HG02759 (cell line): Measurements from ENCODE around the gene MKLN1.
"Not testable (repeated sequence)": the region's sequence is repeated elsewhere in the genome, so short reads cannot be mapped to it uniquely, and the experiment has no call there.

Source experiments
- ATAC-seq: cut with Tn5 transposase; IDR thresholded peaks from one replicate; pipeline ENCODE4 v1.9.1; 2021; ENCODE audit warnings: mild to moderate bottlenecking, moderate library complexity; ENCODE audit not compliant: unreplicated experiment

Gene MKLN1

GRCh38 chr7:131307627-131308026, 20.0 kb upstream of the MKLN1 start:
- ATAC-seq = no peak

- no peak for ATAC-seq
These were observed 14.8 kb upstream of the MKLN1 start for GRCh38 chr7:131312838-131313237.

- no peak for ATAC-seq
These were observed 7.1 kb upstream of the MKLN1 start for GRCh38 chr7:131320603-131321002.

GRCh38 chr7:131321656-131322055, 6.0 kb upstream of the MKLN1 start:
- no peak for ATAC-seq

- no peak for ATAC-seq
These were observed 5.6 kb upstream of the MKLN1 start for GRCh38 chr7:131322061-131322460.

- ATAC-seq = no peak
These were observed 4.8 kb upstream of the MKLN1 start for GRCh38 chr7:131322861-131323260.

GRCh38 chr7:131325179-131325840, 2.4 kb upstream of the MKLN1 start:
- ATAC-seq = no peak

- ATAC-seq = no peak
These were observed 1.1 kb upstream of the MKLN1 start for GRCh38 chr7:131326576-131326975.

GRCh38 chr7:131327049-131327625, 539 bp upstream of the MKLN1 start:
- ATAC-seq = peak; percentile 12

- no peak for ATAC-seq
These were observed 900 bp downstream of the MKLN1 start for GRCh38 chr7:131328377-131329175.

GRCh38 chr7:131329176-131329570, 1.5 kb downstream of the MKLN1 start:
- no peak for ATAC-seq

- ATAC-seq = no peak
These were observed 2.6 kb downstream of the MKLN1 start for GRCh38 chr7:131330299-131330698.

GRCh38 chr7:131331806-131332205, 4.1 kb downstream of the MKLN1 start:
- no peak for ATAC-seq

- ATAC-seq = not testable (repeated sequence)
These were observed 5.1 kb downstream of the MKLN1 start for GRCh38 chr7:131332729-131333128.

- ATAC-seq = no peak
These were observed 8.1 kb downstream of the MKLN1 start for GRCh38 chr7:131335639-131336381.

- no peak for ATAC-seq
These were observed 9.3 kb downstream of the MKLN1 start for GRCh38 chr7:131336956-131337355.

- ATAC-seq = no peak
These were observed 10.5 kb downstream of the MKLN1 start for GRCh38 chr7:131338173-131338572.

GRCh38 chr7:131338691-131339390, 11.2 kb downstream of the MKLN1 start:
- ATAC-seq = no peak

GRCh38 chr7:131341690-131342089, 14.0 kb downstream of the MKLN1 start:
- ATAC-seq = no peak

GRCh38 chr7:131342864-131343442, 15.3 kb downstream of the MKLN1 start:
- ATAC-seq = no peak
